Mammary epithelial cell (primary cell): Measurements from ENCODE around the gene CCDC171.

ENCODE experiments used
- EZH2 ChIP-seq: IDR thresholded peaks from 2 replicates; pipeline ENCODE4 v1.6.1; 2012; ENCODE audit warnings: low read length, inconsistent platforms, borderline replicate concordance
- TF ChIP-seq, protein P1 (sequence below), 2 donors: IDR thresholded peaks in 1 of 2; conservative IDR thresholded peaks in 1 of 2; 2 replicates each; pipeline ENCODE4 v1.5.1; 2011 to 2012; ENCODE audit warnings: inconsistent platforms in 2 of 2, low read length in 2 of 2, mild to moderate bottlenecking in 2 of 2, control low read depth in 1 of 2, low read depth in 1 of 2; ENCODE audit not compliant: insufficient read depth in 1 of 2; ENCODE audit errors: extremely low read depth in 1 of 2

GRCh38 chr9:15782106-15782505 is 229.3 kb downstream of the CCDC171 start:
- TF ChIP-seq, protein P1, sequence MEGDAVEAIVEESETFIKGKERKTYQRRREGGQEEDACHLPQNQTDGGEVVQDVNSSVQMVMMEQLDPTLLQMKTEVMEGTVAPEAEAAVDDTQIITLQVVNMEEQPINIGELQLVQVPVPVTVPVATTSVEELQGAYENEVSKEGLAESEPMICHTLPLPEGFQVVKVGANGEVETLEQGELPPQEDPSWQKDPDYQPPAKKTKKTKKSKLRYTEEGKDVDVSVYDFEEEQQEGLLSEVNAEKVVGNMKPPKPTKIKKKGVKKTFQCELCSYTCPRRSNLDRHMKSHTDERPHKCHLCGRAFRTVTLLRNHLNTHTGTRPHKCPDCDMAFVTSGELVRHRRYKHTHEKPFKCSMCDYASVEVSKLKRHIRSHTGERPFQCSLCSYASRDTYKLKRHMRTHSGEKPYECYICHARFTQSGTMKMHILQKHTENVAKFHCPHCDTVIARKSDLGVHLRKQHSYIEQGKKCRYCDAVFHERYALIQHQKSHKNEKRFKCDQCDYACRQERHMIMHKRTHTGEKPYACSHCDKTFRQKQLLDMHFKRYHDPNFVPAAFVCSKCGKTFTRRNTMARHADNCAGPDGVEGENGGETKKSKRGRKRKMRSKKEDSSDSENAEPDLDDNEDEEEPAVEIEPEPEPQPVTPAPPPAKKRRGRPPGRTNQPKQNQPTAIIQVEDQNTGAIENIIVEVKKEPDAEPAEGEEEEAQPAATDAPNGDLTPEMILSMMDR (conservative IDR thresholded peaks at IDR 0.05 in 1 of 2, IDR thresholded peaks at IDR 0.05 in 1 of 2; ENCODE audit: extremely low read depth in 1 of 2, insufficient read depth in 1 of 2, low read depth in 1 of 2, low read length in 2 of 2) = no peak
- TF ChIP-seq EZH2 = no peak
